Neural cell (in vitro differentiated cells): ENCODE data around the gene TMEM202.

ENCODE experiments used
- CTCF ChIP-seq: fragments of 450-650 bp; IDR thresholded peaks from 2 replicates; pipeline ENCODE4 v1.5.1; 2014; ENCODE audit warnings: antibody characterized with exemption, mild to moderate bottlenecking, moderate library complexity; ENCODE audit not compliant: poor library complexity, severe bottlenecking
- MXI1 ChIP-seq: fragments of 450-650 bp; conservative IDR thresholded peaks from 2 replicates; pipeline ENCODE4 v1.6.1; 2014; ENCODE audit warnings: antibody characterized with exemption, mild to moderate bottlenecking; ENCODE audit not compliant: poor library complexity, severe bottlenecking

GRCh38 chr15:72380743-72381142, 17.4 kb upstream of the TMEM202 start:
- TF ChIP-seq MXI1 (no peak), CTCF (no peak)
